ENCODE data around the gene RAB25.

DNA sequence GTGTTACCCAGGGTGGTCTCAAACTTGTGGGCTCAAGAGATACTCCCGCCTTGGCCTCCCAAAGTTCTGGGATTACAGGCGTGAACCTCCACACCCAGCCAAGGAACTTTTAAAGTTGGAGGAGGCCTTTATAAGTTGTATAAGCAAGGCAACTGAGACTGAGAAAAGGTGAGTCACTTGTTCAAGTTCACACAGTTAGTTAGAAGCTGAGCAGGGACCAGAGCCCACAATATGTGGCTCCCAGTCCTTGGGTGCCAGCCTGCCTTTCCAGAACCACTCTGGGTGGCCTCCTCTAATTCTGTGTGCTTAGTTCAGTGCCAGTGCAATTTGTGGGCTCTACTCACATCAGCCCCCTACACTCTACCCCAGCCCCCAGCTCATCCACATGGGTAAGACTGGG, 3.7 kb downstream of the RAB25 start:
- TF ChIP-seq, protein P1, sequence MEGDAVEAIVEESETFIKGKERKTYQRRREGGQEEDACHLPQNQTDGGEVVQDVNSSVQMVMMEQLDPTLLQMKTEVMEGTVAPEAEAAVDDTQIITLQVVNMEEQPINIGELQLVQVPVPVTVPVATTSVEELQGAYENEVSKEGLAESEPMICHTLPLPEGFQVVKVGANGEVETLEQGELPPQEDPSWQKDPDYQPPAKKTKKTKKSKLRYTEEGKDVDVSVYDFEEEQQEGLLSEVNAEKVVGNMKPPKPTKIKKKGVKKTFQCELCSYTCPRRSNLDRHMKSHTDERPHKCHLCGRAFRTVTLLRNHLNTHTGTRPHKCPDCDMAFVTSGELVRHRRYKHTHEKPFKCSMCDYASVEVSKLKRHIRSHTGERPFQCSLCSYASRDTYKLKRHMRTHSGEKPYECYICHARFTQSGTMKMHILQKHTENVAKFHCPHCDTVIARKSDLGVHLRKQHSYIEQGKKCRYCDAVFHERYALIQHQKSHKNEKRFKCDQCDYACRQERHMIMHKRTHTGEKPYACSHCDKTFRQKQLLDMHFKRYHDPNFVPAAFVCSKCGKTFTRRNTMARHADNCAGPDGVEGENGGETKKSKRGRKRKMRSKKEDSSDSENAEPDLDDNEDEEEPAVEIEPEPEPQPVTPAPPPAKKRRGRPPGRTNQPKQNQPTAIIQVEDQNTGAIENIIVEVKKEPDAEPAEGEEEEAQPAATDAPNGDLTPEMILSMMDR (IDR thresholded peaks at IDR 0.05), result no peak
- TF ChIP-seq EP300 (IDR thresholded peaks at IDR 0.05), result no peak

Data from ovary (tissue), 3 donors.